Activated CD4-positive, alpha-beta T cell treated with anti-CD3 and anti-CD28 coated beads, Interleukin-2, amount 50 U/mL, for 24 hours (primary cell): ENCODE measurements around the gene HOXA7.

Experiments used
- DNase-seq, 2 donors: peaks; one replicate each; pipeline ENCODE4 v3.0.0-alpha.2; 2020; ENCODE audit warnings: low read depth in 1 of 2, low spot score in 1 of 2

The HOXA7 gene

GRCh38 chr7:27193335-27194001 is 37.0 kb upstream of the HOXA7 start:
- no peak for DNase-seq

- DNase-seq = no peak
Measured at GRCh38 chr7:27192546-27193334, 36.3 kb upstream of the HOXA7 start.

DNA sequence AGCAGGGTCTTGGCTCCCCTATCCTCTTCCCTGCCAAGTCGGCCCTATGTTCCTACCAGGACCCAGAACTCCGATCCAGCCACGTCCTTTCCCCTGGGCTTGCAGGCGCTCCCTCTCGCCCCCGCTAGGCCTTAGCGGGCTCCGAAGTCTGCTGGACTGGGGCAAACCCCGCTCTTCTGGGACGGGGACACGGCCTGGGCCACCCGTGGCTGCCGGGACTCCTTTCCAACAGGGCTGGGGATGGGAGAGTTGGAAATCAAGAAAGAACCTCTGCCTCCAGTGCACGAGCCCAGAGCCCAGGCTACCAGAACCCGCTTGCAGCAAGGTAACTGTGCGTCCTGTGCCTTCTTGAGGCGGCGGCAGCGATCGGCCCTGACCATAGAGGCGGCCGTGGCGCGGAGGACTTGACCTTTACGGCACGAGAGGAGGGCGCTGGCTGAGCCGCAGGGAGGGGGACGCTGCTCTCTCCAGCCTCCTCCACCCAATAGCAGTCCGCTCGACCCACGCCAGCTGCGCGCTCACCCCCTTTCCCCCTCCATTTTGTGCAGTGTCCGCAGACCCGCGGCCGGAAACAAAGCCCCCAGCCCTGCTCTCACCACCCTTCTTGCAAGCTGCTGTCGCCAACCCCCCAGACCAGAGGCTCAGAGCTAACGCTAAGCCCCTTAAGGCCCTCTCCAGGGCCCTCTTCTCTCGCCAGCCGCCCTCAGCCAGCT is 35.5 kb upstream of the HOXA7 start:
- no peak for DNase-seq

GRCh38 chr7:27191161-27191731 is 34.8 kb upstream of the HOXA7 start:
- DNase-seq = no peak

DNA sequence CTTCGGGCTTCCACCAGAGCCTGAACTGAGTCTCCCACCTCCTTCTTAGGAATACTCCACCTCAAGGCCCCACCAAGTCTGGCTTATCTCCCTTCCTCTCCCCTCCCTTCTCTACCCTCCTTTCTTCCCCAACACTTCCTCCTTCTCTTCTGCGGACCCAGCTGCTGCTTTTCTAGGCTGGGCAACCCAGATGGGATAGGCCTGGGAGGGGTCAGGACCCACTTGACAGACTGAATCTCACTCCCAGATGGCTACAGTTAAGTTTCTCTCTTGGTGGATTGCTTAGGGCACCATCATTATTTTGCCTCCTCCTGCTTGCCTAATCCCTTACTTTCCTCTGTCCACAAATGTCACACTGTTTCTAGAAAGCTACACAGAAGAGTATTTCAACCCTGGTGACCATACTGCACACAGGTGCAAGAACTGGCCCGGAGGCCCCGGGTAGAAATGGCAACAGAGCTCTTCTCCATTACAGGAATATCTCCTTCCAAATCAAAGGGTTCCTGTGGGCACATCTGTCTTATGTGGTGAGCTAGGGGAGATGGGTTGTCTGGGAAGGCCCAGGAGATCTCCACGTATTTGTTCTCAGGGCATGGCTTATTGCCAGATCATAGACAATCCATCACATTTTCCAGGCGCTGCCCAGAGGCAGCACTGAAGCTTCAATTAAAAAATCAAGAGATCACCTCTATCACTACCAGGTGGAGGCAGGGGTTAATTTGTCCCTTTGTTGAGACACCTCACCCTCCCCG is 33.7 kb upstream of the HOXA7 start:
- DNase-seq = no peak

GRCh38 chr7:27189295-27189996 is 33.0 kb upstream of the HOXA7 start:
- peak in 1 of 2 donors; percentile 0 for DNase-seq

- peak in 1 of 2 donors; percentile 4 for DNase-seq
Measured at GRCh38 chr7:27188386-27189294, 32.2 kb upstream of the HOXA7 start.

GRCh38 chr7:27187475-27188385 is 31.3 kb upstream of the HOXA7 start:
- DNase-seq = no peak

- no peak for DNase-seq
Measured at GRCh38 chr7:27186668-27187474, 30.4 kb upstream of the HOXA7 start.

DNA sequence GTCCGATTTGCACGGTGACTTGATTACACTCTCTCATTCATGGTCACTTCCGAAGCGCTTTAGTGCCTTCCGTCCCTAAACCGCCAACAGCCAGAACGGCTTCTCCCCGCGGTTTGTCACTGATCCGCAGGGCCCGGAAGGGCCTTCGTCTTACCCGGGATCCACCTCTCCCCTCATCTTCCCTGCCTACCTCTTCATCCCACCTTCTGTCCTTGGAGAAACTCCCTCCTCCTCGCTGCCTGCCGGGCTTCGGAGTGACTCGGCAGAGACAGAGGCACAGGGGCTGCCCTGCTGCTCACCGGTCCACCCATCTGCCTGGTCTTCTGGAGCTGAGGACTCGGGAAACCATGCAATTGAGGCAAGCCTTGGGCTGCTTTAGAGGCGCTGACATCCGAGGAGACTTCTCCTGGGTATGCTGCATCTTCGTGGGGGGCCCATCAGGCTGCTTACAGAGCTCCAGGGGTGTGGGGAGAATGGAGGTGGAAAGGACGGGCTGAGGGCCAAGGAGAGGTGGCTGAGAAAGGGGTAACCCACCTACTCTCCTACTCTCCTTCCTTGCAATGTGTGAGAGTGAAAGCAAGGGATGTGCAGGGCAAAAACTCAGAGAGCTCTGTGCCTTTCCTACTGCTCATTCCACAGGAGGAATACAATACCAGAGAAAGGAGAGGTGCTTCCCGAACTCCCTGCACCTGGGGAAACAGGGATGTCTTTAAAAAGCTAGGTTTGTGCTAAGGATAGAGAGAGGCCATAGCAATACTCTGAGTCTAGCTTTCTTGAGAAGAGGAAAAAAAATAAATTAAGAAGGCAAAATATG is 29.6 kb upstream of the HOXA7 start:
- no peak for DNase-seq

DNA sequence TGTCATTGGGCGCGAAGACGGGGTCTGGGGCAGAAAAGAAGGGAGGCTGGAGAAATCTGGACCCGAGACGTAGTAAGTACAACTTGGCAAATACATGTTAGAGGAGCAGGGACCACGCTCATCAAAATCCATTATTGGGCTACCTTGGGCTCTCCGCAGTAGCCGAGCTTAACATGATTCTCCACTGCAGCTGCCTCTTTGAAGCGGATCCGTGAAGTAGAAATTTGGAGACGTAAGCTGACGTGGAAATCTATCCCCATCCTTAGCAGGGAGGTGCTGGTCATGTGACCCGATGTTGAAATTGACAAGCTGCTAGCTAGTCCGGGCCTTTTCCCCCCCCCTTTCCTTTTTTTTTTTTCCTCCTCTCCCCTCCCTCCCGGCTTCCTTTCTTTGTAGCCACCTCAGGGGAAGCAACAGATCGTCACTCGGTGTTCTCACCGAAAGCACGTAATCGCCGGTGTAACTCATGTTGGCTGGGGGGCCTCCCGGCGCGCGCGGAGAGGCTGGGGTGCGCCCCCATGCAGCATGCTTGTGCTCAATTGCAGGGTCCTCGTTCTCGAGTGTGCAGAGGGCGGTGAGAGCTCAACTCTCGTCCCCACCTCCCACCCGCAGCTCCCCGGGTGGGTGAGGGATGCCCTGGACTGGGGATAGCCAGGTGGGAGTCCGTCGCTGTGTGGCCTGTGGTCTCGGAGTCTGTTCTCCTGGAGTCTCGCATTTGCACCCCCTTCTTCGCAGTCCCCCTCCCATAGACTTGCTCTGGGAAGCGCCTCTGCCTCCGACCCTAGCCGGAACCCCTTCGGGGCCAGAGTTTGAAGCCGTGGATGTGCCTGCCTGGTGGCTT is 28.8 kb upstream of the HOXA7 start, which contains the start of gene HOXA11:
TSS of gene HOXA11 (minus strand) at position 220 of the 841 bp plus-strand sequence. CDS start at position 132, 88 bp downstream.
- no peak for DNase-seq

DNA sequence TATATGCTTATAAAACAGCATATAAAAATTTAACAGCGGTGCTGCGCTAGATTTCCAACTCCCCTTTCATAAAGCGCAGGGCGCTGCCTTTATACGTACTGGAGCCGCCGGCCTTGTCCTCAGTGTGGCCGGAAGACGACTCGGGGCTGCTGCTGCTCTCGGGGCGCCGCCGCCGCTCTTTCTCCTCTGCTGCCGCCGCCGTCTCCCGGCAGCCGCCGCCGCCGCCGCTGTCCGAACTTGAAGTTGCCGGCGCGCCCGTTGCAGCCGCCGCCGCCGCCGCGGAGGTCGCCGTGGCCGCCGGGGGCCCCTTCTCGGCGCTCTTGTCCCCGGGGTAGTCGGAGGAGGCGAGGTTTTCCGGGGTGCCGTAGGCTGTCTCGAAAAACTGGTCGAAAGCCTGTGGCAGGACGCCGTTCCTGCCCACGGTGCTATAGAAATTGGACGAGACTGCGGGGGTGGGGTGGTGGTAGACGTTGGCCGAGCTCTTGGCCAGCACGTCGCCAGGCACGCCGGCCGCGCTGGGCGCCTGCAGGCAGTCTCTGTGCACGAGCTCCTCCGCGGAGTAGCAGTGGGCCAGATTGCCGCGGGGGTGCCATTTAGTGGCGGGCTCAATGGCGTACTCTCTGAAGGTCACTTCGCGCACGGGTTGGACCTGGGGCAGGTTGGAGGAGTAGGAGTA is 28.0 kb upstream of the HOXA7 start:
- DNase-seq = no peak

DNA sequence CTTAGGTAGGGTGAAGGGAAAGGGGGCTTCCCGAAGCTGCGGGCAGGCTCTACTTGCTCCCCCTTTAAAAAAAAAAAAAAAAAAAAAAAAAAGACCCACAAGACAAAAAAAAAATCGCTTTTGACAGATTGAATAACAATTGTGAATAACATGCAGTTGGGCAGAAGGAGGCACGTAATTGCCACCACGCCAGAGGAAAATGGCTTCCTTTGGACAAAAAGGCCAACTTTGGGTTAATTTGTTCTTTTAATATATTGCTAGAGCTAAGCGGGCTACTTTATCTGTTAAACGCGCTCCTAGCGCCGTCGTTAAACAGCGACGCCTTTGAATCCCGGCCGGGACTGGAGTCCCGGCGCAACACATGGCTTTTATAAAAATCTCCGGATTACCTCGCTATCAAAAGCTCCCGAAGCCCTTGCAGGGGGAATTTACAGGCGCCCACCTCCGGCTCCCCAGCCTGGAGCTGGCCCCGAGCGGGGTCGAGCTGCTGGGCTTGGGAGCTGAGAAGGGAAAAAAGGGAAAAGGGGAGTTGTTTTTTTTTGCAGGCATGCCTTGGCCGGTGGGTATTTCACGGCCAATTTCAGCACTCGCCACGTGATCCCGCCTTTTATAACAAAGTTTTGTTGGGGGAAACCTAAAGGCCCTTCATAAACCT is 27.3 kb upstream of the HOXA7 start:
- DNase-seq = peak in 1 of 2 donors; percentile 1
